GM12878 (cell line): ENCODE data around the gene AGBL4.

Experiments
- CEBPB ChIP-seq, 2 experiments: fragments of 150-350 bp in 1 of 2; IDR thresholded peaks; 2 replicates each; pipeline ENCODE4 v1.6.1; 2012 to 2014; ENCODE audit warnings: low read depth in 2 of 2, low read length in 2 of 2, borderline replicate concordance in 1 of 2, inconsistent platforms in 1 of 2
- CTCF ChIP-seq, 3 experiments: IDR thresholded peaks in 2 of 3; conservative IDR thresholded peaks in 1 of 3; 2 replicates each; pipeline ENCODE4 v1.5.1; 2011; ENCODE audit warnings: low read depth in 3 of 3, low read length in 3 of 3, mild to moderate bottlenecking in 3 of 3, control low read depth in 2 of 3, moderate library complexity in 2 of 3, inconsistent platforms in 1 of 3, mixed read lengths in 1 of 3; ENCODE audit not compliant: control insufficient read depth in 2 of 3, insufficient read depth in 1 of 3; ENCODE audit errors: extremely low read depth in 1 of 3
- IKZF2 ChIP-seq, 2 experiments: fragments of 450-650 bp; IDR thresholded peaks; 2 replicates each; pipeline ENCODE4 v1.6.1; 2017; ENCODE audit warnings: mild to moderate bottlenecking in 2 of 2, moderate library complexity in 2 of 2
- POLR2A ChIP-seq: IDR thresholded peaks from 2 replicates; pipeline ENCODE4 v1.6.1; 2011; ENCODE audit warnings: low read depth, mild to moderate bottlenecking, low read length
- POLR2AphosphoS5 ChIP-seq: IDR thresholded peaks from 2 replicates; pipeline ENCODE4 v1.6.1; 2011; ENCODE audit warnings: mild to moderate bottlenecking, low read length, inconsistent platforms
- REST ChIP-seq: IDR thresholded peaks from 2 replicates; pipeline ENCODE4 v1.6.1; 2012; ENCODE audit warnings: mild to moderate bottlenecking, low read depth, low read length
- SIX5 ChIP-seq: IDR thresholded peaks from 2 replicates; pipeline ENCODE4 v1.6.1; 2011; ENCODE audit warnings: mild to moderate bottlenecking, low read depth, low read length, moderate library complexity; ENCODE audit not compliant: severe bottlenecking
- SMARCA5 ChIP-seq: fragments of 450-650 bp; IDR thresholded peaks from 2 replicates; pipeline ENCODE4 v1.6.1; 2017; ENCODE audit warnings: mild to moderate bottlenecking
- TAF1 ChIP-seq: IDR thresholded peaks from 2 replicates; pipeline ENCODE4 v1.6.1; 2011; ENCODE audit warnings: mild to moderate bottlenecking, low read depth, low read length, borderline replicate concordance

- TF ChIP-seq TAF1: no peak
- no peak for TF ChIP-seq CTCF (IDR thresholded peaks at IDR 0.05 in 2 of 3, conservative IDR thresholded peaks at IDR 0.05 in 1 of 3; ENCODE audit: control insufficient read depth in 2 of 3, extremely low read depth in 1 of 3, insufficient read depth in 1 of 3, low read depth in 3 of 3, low read length in 3 of 3)
- no peak for TF ChIP-seq REST
- no peak for TF ChIP-seq POLR2A
- TF ChIP-seq POLR2AphosphoS5: no peak
- no peak for TF ChIP-seq SMARCA5
- no peak for TF ChIP-seq SIX5
- TF ChIP-seq CEBPB (IDR thresholded peaks at IDR 0.05; ENCODE audit: borderline replicate concordance in 1 of 2, low read depth in 2 of 2, low read length in 2 of 2): no peak
- TF ChIP-seq IKZF2 (IDR thresholded peaks at IDR 0.05): no peak
These were observed 447.3 kb downstream of the AGBL4 start for GRCh38 chr1:49576327-49576901.
